A673 (cell line): ENCODE data around the gene PPP6R1. TPM values are rescaled to one million over a fixed set of nuclear protein-coding genes. Genes with fewer than 3 reads are reported as not detected.

Experiments used
- BruUV-seq: library from RNA; stranded (reverse); fragments of 400-500 nt; replicated peaks from 2 replicates; lab custom pipeline; 2021; lab: Mats Ljungman, UMichigan
- CTCF ChIA-PET: fragments of 300-600 bp; sonication (Branson Sonifier 250); formaldehyde crosslinking; loops from one replicate; lab custom pipeline; 2022; ENCODE audit warnings: antibody characterized with exemption; lab: Charles Lee
- POLR2A ChIA-PET: fragments of 300-600 bp; sonication (Branson Sonifier 250); formaldehyde crosslinking; loops from one replicate; lab custom pipeline; 2022; ENCODE audit warnings: antibody characterized with exemption; ENCODE audit not compliant: low non-redundant PET; lab: Charles Lee
- DNase-seq: peaks from one replicate; pipeline ENCODE4 v3.0.0-alpha.2; 2015; ENCODE audit warnings: low spot score
- H3K27ac ChIP-seq: fragments of 200-600 bp; sonication (generic); 2 replicates; pipeline ENCODE4 v1.5.1; 2016; ENCODE audit warnings: mixed run types, low read depth, mild to moderate bottlenecking, mixed read lengths, antibody characterized with exemption, low read length; ENCODE audit not compliant: poor library complexity, severe bottlenecking
- H3K27me3 ChIP-seq: fragments of 200-600 bp; sonication (generic); replicated peaks from 2 replicates; pipeline ENCODE4 v1.6.1; 2017; ENCODE audit warnings: mixed run types, low read depth, mild to moderate bottlenecking, mixed read lengths, antibody characterized with exemption, low read length; ENCODE audit not compliant: insufficient read depth, poor library complexity
- H3K36me3 ChIP-seq: fragments of 200-600 bp; sonication (generic); 2 replicates; pipeline ENCODE4 v1.6.1; 2016; ENCODE audit warnings: mixed run types, mild to moderate bottlenecking, mixed read lengths, antibody characterized with exemption, low read length; ENCODE audit not compliant: insufficient read depth, poor library complexity, severe bottlenecking
- H3K4me1 ChIP-seq: fragments of 200-600 bp; sonication (generic); 2 replicates; pipeline ENCODE4 v1.6.1; 2017; ENCODE audit warnings: mixed run types, mild to moderate bottlenecking, mixed read lengths, antibody characterized with exemption, low read length; ENCODE audit not compliant: insufficient read depth, poor library complexity, severe bottlenecking
- H3K4me3 ChIP-seq: fragments of 200-600 bp; sonication (generic); 2 replicates; pipeline ENCODE4 v1.5.1; 2016; ENCODE audit warnings: low read depth, mixed run types, mild to moderate bottlenecking, mixed read lengths, low read length; ENCODE audit not compliant: poor library complexity, severe bottlenecking
- H3K9me3 ChIP-seq: fragments of 200-600 bp; sonication (generic); 2 replicates; pipeline ENCODE4 v1.6.1; 2016; ENCODE audit warnings: mixed run types, low read depth, mild to moderate bottlenecking, mixed read lengths, antibody characterized with exemption, low read length; ENCODE audit not compliant: poor library complexity, severe bottlenecking
- EZH2 ChIP-seq: fragments of 200-600 bp; sonication (generic); IDR thresholded peaks from 2 replicates; pipeline ENCODE4 v1.6.1; 2017; ENCODE audit warnings: borderline replicate concordance, low read depth, mild to moderate bottlenecking, mixed read lengths, antibody characterized with exemption, low read length; ENCODE audit not compliant: poor library complexity, severe bottlenecking
- intact Hi-C: fragments of 100-400 bp; cut with micrococcal nuclease; formaldehyde crosslinking; loops from one replicate; pipeline ENCODE4 v1.10.0; 2022; ENCODE audit not compliant: unreplicated experiment
- total RNA-seq: library from RNA; stranded (reverse); gene quantifications from 2 replicates; pipeline ENCODE4 v1.2.3, GENCODE V29; 2021
- TF ChIP-seq, protein P1 (sequence below): fragments of 300-800, 200-600 bp; sonication (generic); conservative IDR thresholded peaks from 2 replicates; pipeline ENCODE4 v1.5.1; 2017; ENCODE audit warnings: low read depth, mild to moderate bottlenecking, antibody characterized with exemption, low read length, moderate library complexity, mixed read lengths

The PPP6R1 gene
- total RNA-seq, 1 experiment from 2014 or later = 108 TPM

- CTCF ChIA-PET = no interaction called here
- peaks cover 61% of the 10 kb centered on the region for H3K36me3 ChIP-seq
- intact Hi-C loops = no loop called here
- DNase-seq = no peak
- H3K27me3 ChIP-seq = no peaks in the 10 kb centered on the region
- no peak for TF ChIP-seq EZH2
- TF ChIP-seq, protein P1, sequence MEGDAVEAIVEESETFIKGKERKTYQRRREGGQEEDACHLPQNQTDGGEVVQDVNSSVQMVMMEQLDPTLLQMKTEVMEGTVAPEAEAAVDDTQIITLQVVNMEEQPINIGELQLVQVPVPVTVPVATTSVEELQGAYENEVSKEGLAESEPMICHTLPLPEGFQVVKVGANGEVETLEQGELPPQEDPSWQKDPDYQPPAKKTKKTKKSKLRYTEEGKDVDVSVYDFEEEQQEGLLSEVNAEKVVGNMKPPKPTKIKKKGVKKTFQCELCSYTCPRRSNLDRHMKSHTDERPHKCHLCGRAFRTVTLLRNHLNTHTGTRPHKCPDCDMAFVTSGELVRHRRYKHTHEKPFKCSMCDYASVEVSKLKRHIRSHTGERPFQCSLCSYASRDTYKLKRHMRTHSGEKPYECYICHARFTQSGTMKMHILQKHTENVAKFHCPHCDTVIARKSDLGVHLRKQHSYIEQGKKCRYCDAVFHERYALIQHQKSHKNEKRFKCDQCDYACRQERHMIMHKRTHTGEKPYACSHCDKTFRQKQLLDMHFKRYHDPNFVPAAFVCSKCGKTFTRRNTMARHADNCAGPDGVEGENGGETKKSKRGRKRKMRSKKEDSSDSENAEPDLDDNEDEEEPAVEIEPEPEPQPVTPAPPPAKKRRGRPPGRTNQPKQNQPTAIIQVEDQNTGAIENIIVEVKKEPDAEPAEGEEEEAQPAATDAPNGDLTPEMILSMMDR = no peak
- H3K9me3 ChIP-seq = no peaks in the 10 kb centered on the region
- no peak overlapping the region for H3K4me3 ChIP-seq
- POLR2A ChIA-PET = no interaction called here
- no peaks in the 10 kb centered on the region for H3K4me1 ChIP-seq
- H3K27ac ChIP-seq = no peak overlapping the region
- TSS peak; percentile 21 for BruUV-seq
Observed at GRCh38 chr19:55244004-55244680, 14.7 kb downstream of the PPP6R1 start.

GRCh38 chr19:55242517-55242916, 16.3 kb downstream of the PPP6R1 start:
- Histone ChIP-seq H3K36me3 (peaks cover 73% of the 10 kb centered on the region), H3K27me3 (no peaks in the 10 kb centered on the region), H3K9me3 (no peaks in the 10 kb centered on the region), H3K27ac (no peak overlapping the region), H3K4me1 (no peaks in the 10 kb centered on the region), H3K4me3 (no peak overlapping the region)
- POLR2A ChIA-PET = no interaction called here
- CTCF ChIA-PET = no interaction called here
- BruUV-seq = no TSS peak
- intact Hi-C loops = no loop called here
- TF ChIP-seq EZH2 = no peak
- TF ChIP-seq, protein P1 = no peak
- DNase-seq = no peak

- CTCF ChIA-PET = no interaction called here
- BruUV-seq = no TSS peak
Observed at GRCh38 chr19:55241935-55242464, 16.8 kb downstream of the PPP6R1 start.

More at GRCh38 chr19:55241935-55242464, 16.8 kb downstream of the PPP6R1 start:
- H3K36me3 ChIP-seq = peaks cover 77% of the 10 kb centered on the region
- H3K27me3 ChIP-seq = no peaks in the 10 kb centered on the region
- H3K4me3 ChIP-seq = no peak overlapping the region
- no peak for DNase-seq
- no peak overlapping the region for H3K27ac ChIP-seq
- no peaks in the 10 kb centered on the region for H3K9me3 ChIP-seq
- POLR2A ChIA-PET = no interaction called here
- intact Hi-C loops = no loop called here
- no peak for TF ChIP-seq EZH2
- TF ChIP-seq, protein P1 = no peak
- H3K4me1 ChIP-seq = no peaks in the 10 kb centered on the region
